Heart left ventricle (tissue), 13 donors: ENCODE measurements around the gene SHROOM3.

Experiments
- POLR2A ChIP-seq, 2 donors: fragments of 450-650 bp; IDR thresholded peaks; one replicate each; pipeline ENCODE4 v1.6.1; 2017; ENCODE audit warnings: antibody characterized with exemption in 2 of 2, mild to moderate bottlenecking in 2 of 2, moderate library complexity in 2 of 2
- TF ChIP-seq, protein P1 (sequence below), 12 donors: fragments of 200-600 bp; sonication (generic) in 4 of 12; IDR thresholded peaks; one replicate each; pipeline versions ENCODE4 v1.5.0 to v1.8.0; 2018 to 2022; ENCODE audit warnings: antibody characterized with exemption in 12 of 12, mild to moderate bottlenecking in 5 of 12
- donor health status: ischemic (EF 13 %, LVEDD 7.1; RV severe dilation, severe dysfunction).
- donor health status: DM: no; HTN: yes; CAD: no.
- donor health status: DM: no; HTN: no; CAD: no.
- donor health status: ischemic (EF 25% LVEDD 6.9; RV normal size, moderate dysfunction).
- donor health status: ischemic (EF 25% LVEDD 5.7; RV mildly dilated, moderate dysfunction).
- donor health status: ischemic (EF 35%, LVEDD 5.7; RV mildly dilated, moderate dysfunction).
- donor health status: nonischemic (EF 11% LVEDD 7.7; RV severe dilation, severe dysfunction).
- donor health status: DM: yes; HTN: yes; CAD: no.
- donor health status: PGD.
- donor health status: ischemic (EF 29% LVEDD 5.4; RV normal size, mild dysfunction).
- donor health status: nonischemic (EF 23%, LVEDD 6.1; RV moderate dilation, normal function).

DNA sequence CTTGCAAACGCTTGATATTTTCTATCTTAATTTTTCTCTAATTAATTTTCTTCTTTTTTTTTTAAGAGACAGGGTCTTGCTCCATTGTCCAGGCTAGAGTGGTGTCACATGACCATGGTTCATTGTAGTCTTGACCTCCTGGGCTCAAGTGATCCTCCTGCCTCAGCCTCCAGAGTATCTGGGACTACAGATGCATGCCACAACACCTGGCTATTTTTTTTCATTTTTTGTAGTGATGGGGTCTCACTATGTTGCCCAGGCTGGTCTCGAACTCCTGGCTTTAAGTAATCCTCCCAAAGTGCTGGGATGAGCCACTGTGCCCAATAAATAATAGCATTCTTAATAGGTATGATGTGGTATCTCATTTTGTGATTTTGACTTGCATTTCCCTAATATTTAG lies 18.2 kb downstream of the SHROOM3 start:
- TF ChIP-seq, protein P1, sequence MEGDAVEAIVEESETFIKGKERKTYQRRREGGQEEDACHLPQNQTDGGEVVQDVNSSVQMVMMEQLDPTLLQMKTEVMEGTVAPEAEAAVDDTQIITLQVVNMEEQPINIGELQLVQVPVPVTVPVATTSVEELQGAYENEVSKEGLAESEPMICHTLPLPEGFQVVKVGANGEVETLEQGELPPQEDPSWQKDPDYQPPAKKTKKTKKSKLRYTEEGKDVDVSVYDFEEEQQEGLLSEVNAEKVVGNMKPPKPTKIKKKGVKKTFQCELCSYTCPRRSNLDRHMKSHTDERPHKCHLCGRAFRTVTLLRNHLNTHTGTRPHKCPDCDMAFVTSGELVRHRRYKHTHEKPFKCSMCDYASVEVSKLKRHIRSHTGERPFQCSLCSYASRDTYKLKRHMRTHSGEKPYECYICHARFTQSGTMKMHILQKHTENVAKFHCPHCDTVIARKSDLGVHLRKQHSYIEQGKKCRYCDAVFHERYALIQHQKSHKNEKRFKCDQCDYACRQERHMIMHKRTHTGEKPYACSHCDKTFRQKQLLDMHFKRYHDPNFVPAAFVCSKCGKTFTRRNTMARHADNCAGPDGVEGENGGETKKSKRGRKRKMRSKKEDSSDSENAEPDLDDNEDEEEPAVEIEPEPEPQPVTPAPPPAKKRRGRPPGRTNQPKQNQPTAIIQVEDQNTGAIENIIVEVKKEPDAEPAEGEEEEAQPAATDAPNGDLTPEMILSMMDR (IDR thresholded peaks at IDR 0.05), result no peak
- no peak for TF ChIP-seq POLR2A (IDR thresholded peaks at IDR 0.05)
